Chondrocyte (in vitro differentiated cells): Measurements from ENCODE around the gene GNAS-AS1. TPM values are rescaled to one million over a fixed set of nuclear protein-coding genes. Genes with fewer than 3 reads are reported as not detected.
A peak's percentile ranks its signal among the peaks of the same experiment; 100 is the strongest.
"Not testable (repeated sequence)": the region's sequence is repeated elsewhere in the genome, so short reads cannot be mapped to it uniquely, and the experiment has no call there.

Experiments used
- DNase-seq: peaks from one replicate; pipeline ENCODE4 v3.0.0; 2021; ENCODE audit warnings: mixed read lengths, low spot score
- H3K27ac Mint-ChIP-seq: one replicate; pipeline ENCODE4 v1.8.0; 2021; ENCODE audit warnings: mild to moderate bottlenecking, moderate library complexity, mixed read lengths; ENCODE audit not compliant: unreplicated experiment
- H3K27me3 Mint-ChIP-seq: 2 replicates; pipeline ENCODE4 v1.8.0; 2021; ENCODE audit warnings: low read depth, mixed read lengths
- H3K36me3 Mint-ChIP-seq: 2 replicates; pipeline ENCODE4 v1.8.0; 2021; ENCODE audit warnings: low read depth, mixed read lengths
- H3K4me1 Mint-ChIP-seq: 2 replicates; pipeline ENCODE4 v1.8.0; 2021; ENCODE audit warnings: low read depth, mild to moderate bottlenecking, mixed read lengths
- H3K4me3 Mint-ChIP-seq: one replicate; pipeline ENCODE4 v1.8.0; 2021; ENCODE audit warnings: mild to moderate bottlenecking, moderate library complexity, mixed read lengths; ENCODE audit not compliant: unreplicated experiment
- H3K9me3 Mint-ChIP-seq: 2 replicates; pipeline ENCODE4 v1.8.0; 2021; ENCODE audit warnings: low read depth, mixed read lengths
- CTCF ChIP-seq: fragments of 200-600 bp; sonication (generic); IDR thresholded peaks from 2 replicates; pipeline ENCODE4 v1.5.0; 2021; ENCODE audit warnings: antibody characterized with exemption, mild to moderate bottlenecking, moderate library complexity
- total RNA-seq: library from RNA; stranded (reverse); gene quantifications from 3 replicates; pipeline ENCODE4 v1.2.1, GENCODE V29; 2021

The GNAS-AS1 gene
- total RNA-seq, 1 donor from 2014 or later = 1.1 TPM

- TF ChIP-seq CTCF = no peak
- Mint-ChIP-seq H3K27ac (no peak overlapping the region), H3K4me1 (peaks cover 10% of the 10 kb centered on the region), H3K9me3 (no peaks in the 10 kb centered on the region), H3K4me3 (no peak overlapping the region), H3K36me3 (peaks cover 6% of the 10 kb centered on the region), H3K27me3 (peaks cover 13% of the 10 kb centered on the region)
- DNase-seq = no peak
These were observed 16.8 kb downstream of the GNAS-AS1 start for GRCh38 chr20:58833921-58834320.

GRCh38 chr20:58832457-58832856 is 18.2 kb downstream of the GNAS-AS1 start:
- Mint-ChIP-seq H3K36me3 (peaks cover 6% of the 10 kb centered on the region), H3K27me3 (peaks cover 13% of the 10 kb centered on the region), H3K27ac (no peak overlapping the region), H3K4me3 (no peak overlapping the region), H3K9me3 (no peaks in the 10 kb centered on the region), H3K4me1 (peaks cover 10% of the 10 kb centered on the region)
- DNase-seq = no peak
- no peak for TF ChIP-seq CTCF

GRCh38 chr20:58829531-58829941 is 21.2 kb downstream of the GNAS-AS1 start:
- no peak overlapping the region for H3K4me3 Mint-ChIP-seq
- peaks cover 7% of the 10 kb centered on the region for H3K27me3 Mint-ChIP-seq
- H3K27ac Mint-ChIP-seq = no peak overlapping the region
- H3K9me3 Mint-ChIP-seq = no peaks in the 10 kb centered on the region
- H3K4me1 Mint-ChIP-seq = peaks cover 16% of the 10 kb centered on the region
- H3K36me3 Mint-ChIP-seq = peaks cover 6% of the 10 kb centered on the region
- peak; percentile 31 for TF ChIP-seq CTCF
- no peak for DNase-seq

GRCh38 chr20:58828804-58829203 is 21.9 kb downstream of the GNAS-AS1 start:
- not testable (repeated sequence) for H3K4me3 Mint-ChIP-seq, H3K27ac Mint-ChIP-seq, DNase-seq, H3K9me3 Mint-ChIP-seq, H3K27me3 Mint-ChIP-seq, H3K36me3 Mint-ChIP-seq
- peaks cover 16% of the 10 kb centered on the region for H3K4me1 Mint-ChIP-seq

- Mint-ChIP-seq H3K27ac (no peak overlapping the region), H3K4me1 (peaks cover 16% of the 10 kb centered on the region), H3K36me3 (peaks cover 2% of the 10 kb centered on the region), H3K9me3 (no peaks in the 10 kb centered on the region), H3K4me3 (no peak overlapping the region), H3K27me3 (no peaks in the 10 kb centered on the region)
- TF ChIP-seq CTCF = no peak
- no peak for DNase-seq
These were observed 22.6 kb downstream of the GNAS-AS1 start for GRCh38 chr20:58828136-58828535.

GRCh38 chr20:58826271-58826670 is 24.4 kb downstream of the GNAS-AS1 start:
- no peak overlapping the region for H3K27ac Mint-ChIP-seq
- H3K4me3 Mint-ChIP-seq = no peak overlapping the region
- TF ChIP-seq CTCF = no peak
- no peak for DNase-seq
- no peaks in the 10 kb centered on the region for H3K27me3 Mint-ChIP-seq
- no peaks in the 10 kb centered on the region for H3K9me3 Mint-ChIP-seq
- peaks cover 16% of the 10 kb centered on the region for H3K4me1 Mint-ChIP-seq
- peaks cover 2% of the 10 kb centered on the region for H3K36me3 Mint-ChIP-seq
